CD4-positive, alpha-beta T cell treated with Interleukin-6 at 100 ng/mL for 8 hours (primary cell): ENCODE data around the gene C2orf49.
"Not testable (repeated sequence)": the region's sequence is repeated elsewhere in the genome, so short reads cannot be mapped to it uniquely, and the experiment has no call there.

Experiments
- DNase-seq: peaks from one replicate; pipeline ENCODE4 v3.0.0-alpha.2; 2020; ENCODE audit warnings: mixed read lengths, low spot score

The C2orf49 gene

GRCh38 chr2:105321875-105322646 lies 15.3 kb upstream of the C2orf49 start:
- DNase-seq = no peak

GRCh38 chr2:105323111-105323510 lies 14.2 kb upstream of the C2orf49 start:
- DNase-seq = no peak

- no peak for DNase-seq
Observed at GRCh38 chr2:105324101-105324500, 13.2 kb upstream of the C2orf49 start.

GRCh38 chr2:105324732-105325131 lies 12.6 kb upstream of the C2orf49 start:
- DNase-seq = no peak

- DNase-seq = no peak
Observed at GRCh38 chr2:105325389-105325963, 11.9 kb upstream of the C2orf49 start.

- DNase-seq = not testable (repeated sequence)
Observed at GRCh38 chr2:105327271-105327670, 10.1 kb upstream of the C2orf49 start.

GRCh38 chr2:105327690-105328089 lies 9.7 kb upstream of the C2orf49 start:
- DNase-seq = no peak

- DNase-seq = no peak
Observed at GRCh38 chr2:105328281-105329196, 8.8 kb upstream of the C2orf49 start.

GRCh38 chr2:105329197-105329554 lies 8.2 kb upstream of the C2orf49 start:
- no peak for DNase-seq

GRCh38 chr2:105329561-105330495 lies 7.5 kb upstream of the C2orf49 start, which contains the start of gene TGFBRAP1:
TGFBRAP1 (minus strand) TSS chr2:105329735; CDS start chr2:105308301, 21,434 bp downstream.
- DNase-seq = peak; percentile 32

- no peak for DNase-seq
Observed at GRCh38 chr2:105330681-105331375, 6.5 kb upstream of the C2orf49 start.

- no peak for DNase-seq
Observed at GRCh38 chr2:105334211-105334610, 3.1 kb upstream of the C2orf49 start.

- no peak for DNase-seq
Observed at GRCh38 chr2:105335469-105335868, 1.9 kb upstream of the C2orf49 start.

- no peak for DNase-seq
Observed at GRCh38 chr2:105336786-105337121, 586 bp upstream of the C2orf49 start.

GRCh38 chr2:105338020-105338385 lies 663 bp downstream of the C2orf49 start:
- DNase-seq = no peak

GRCh38 chr2:105339414-105339813 lies 2.1 kb downstream of the C2orf49 start:
- no peak for DNase-seq

- no peak for DNase-seq
Observed at GRCh38 chr2:105344704-105345345, 7.5 kb downstream of the C2orf49 start.

- no peak for DNase-seq
Observed at GRCh38 chr2:105357122-105357521, 19.8 kb downstream of the C2orf49 start.

- no peak for DNase-seq
Observed at GRCh38 chr2:105358593-105358992, 21.3 kb downstream of the C2orf49 start.

- DNase-seq = peak; percentile 54
Observed at GRCh38 chr2:105361102-105361889, 24.0 kb downstream of the C2orf49 start.
